ENCODE data around the gene AGAP1. TPM values are rescaled to one million over a fixed set of nuclear protein-coding genes. Genes with fewer than 3 reads are reported as not detected.

The AGAP1 gene
- total RNA-seq, 1 donor from 2014 or later, result 20.4 TPM

- peak overlapping the region; percentile 90 for H3K27ac Mint-ChIP-seq
- H3K4me1 ChIP-seq, result peaks cover 46% of the 10 kb centered on the region
Observed at GRCh38 chr2:236086971-236087465, 593.2 kb downstream of the AGAP1 start.

GRCh38 chr2:236088368-236089057 is 594.7 kb downstream of the AGAP1 start:
- Histone ChIP-seq H3F3A (ENCODE audit: low read depth) (peaks cover 40% of the 10 kb centered on the region), H3K27me3 (no peaks in the 10 kb centered on the region), H3K4me2 (no peak overlapping the region), H2AFZ (replicated peaks) (no peak overlapping the region), H3K36me3 (no peaks in the 10 kb centered on the region), H3K4me3 (no peak overlapping the region), H3K79me2 (ENCODE audit: low read depth) (no peaks in the 10 kb centered on the region), H3K4me1 (peaks cover 42% of the 10 kb centered on the region), H3K9me3 (ENCODE audit: low read depth) (no peaks in the 10 kb centered on the region), H3K9ac (no peak overlapping the region), H3K27ac (no peak overlapping the region), H4K20me1 (ENCODE audit: low read depth) (peaks cover 16% of the 10 kb centered on the region)
- TF ChIP-seq EZH2 (IDR thresholded peaks at IDR 0.05), result no peak
- no peak for TF ChIP-seq EZH2phosphoT487 (IDR thresholded peaks at IDR 0.05)
- TF ChIP-seq CTCF (IDR thresholded peaks at IDR 0.05), result no peak
- no peak for DNase-seq (ENCODE audit: low spot score)
- no peaks in the 10 kb centered on the region for H3K9me3 Mint-ChIP-seq
- H3K36me3 Mint-ChIP-seq, result peaks cover 10% of the 10 kb centered on the region
- H3K27me3 Mint-ChIP-seq (ENCODE audit: insufficient read depth, low read depth), result peaks cover 10% of the 10 kb centered on the region
- H3K27ac Mint-ChIP-seq, result no peak overlapping the region
- H3K4me3 Mint-ChIP-seq, result no peak overlapping the region
- peaks cover 76% of the 10 kb centered on the region for H3K4me1 Mint-ChIP-seq

More at GRCh38 chr2:236086971-236087465, 593.2 kb downstream of the AGAP1 start:
- Mint-ChIP-seq H3K4me3 (peak overlapping the region; percentile 72), H3K27me3 (ENCODE audit: insufficient read depth, low read depth) (peaks cover 10% of the 10 kb centered on the region), H3K4me1 (peaks cover 76% of the 10 kb centered on the region), H3K36me3 (peaks cover 7% of the 10 kb centered on the region), H3K9me3 (no peaks in the 10 kb centered on the region)
- H3K9ac ChIP-seq, result no peak overlapping the region
- H3K79me2 ChIP-seq (ENCODE audit: low read depth), result no peaks in the 10 kb centered on the region
- no peaks in the 10 kb centered on the region for H3K9me3 ChIP-seq (ENCODE audit: low read depth)
- H2AFZ ChIP-seq (replicated peaks), result no peak overlapping the region
- DNase-seq (ENCODE audit: low spot score), result peak; percentile 87
- peaks cover 40% of the 10 kb centered on the region for H3F3A ChIP-seq (ENCODE audit: low read depth)
- peak overlapping the region; percentile 84 for H3K27ac ChIP-seq
- peaks cover 16% of the 10 kb centered on the region for H4K20me1 ChIP-seq (ENCODE audit: low read depth)
- no peak for TF ChIP-seq EZH2 (IDR thresholded peaks at IDR 0.05)
- TF ChIP-seq CTCF (IDR thresholded peaks at IDR 0.05), result no peak
- TF ChIP-seq EZH2phosphoT487 (IDR thresholded peaks at IDR 0.05), result peak; percentile 29
- H3K4me3 ChIP-seq, result peak overlapping the region; percentile 25
- peak overlapping the region; percentile 69 for H3K4me2 ChIP-seq
- no peaks in the 10 kb centered on the region for H3K27me3 ChIP-seq
- H3K36me3 ChIP-seq, result no peaks in the 10 kb centered on the region

- H4K20me1 ChIP-seq (ENCODE audit: low read depth), result peaks cover 16% of the 10 kb centered on the region
- DNase-seq (ENCODE audit: low spot score), result no peak
- H3K27ac ChIP-seq, result no peak overlapping the region
- Mint-ChIP-seq H3K27ac (peak overlapping the region; percentile 34), H3K4me1 (peaks cover 66% of the 10 kb centered on the region), H3K9me3 (peaks cover 1% of the 10 kb centered on the region), H3K36me3 (peaks cover 11% of the 10 kb centered on the region), H3K4me3 (no peak overlapping the region), H3K27me3 (ENCODE audit: insufficient read depth, low read depth) (peaks cover 10% of the 10 kb centered on the region)
- no peak overlapping the region for H3K4me3 ChIP-seq
- no peak overlapping the region for H3K9ac ChIP-seq
- no peak overlapping the region for H2AFZ ChIP-seq (replicated peaks)
- H3K79me2 ChIP-seq (ENCODE audit: low read depth), result no peaks in the 10 kb centered on the region
- no peak overlapping the region for H3K4me2 ChIP-seq
- no peaks in the 10 kb centered on the region for H3K9me3 ChIP-seq (ENCODE audit: low read depth)
- no peak for TF ChIP-seq EZH2 (IDR thresholded peaks at IDR 0.05)
- no peak for TF ChIP-seq EZH2phosphoT487 (IDR thresholded peaks at IDR 0.05)
- no peak for TF ChIP-seq CTCF (IDR thresholded peaks at IDR 0.05)
- H3K4me1 ChIP-seq, result peaks cover 35% of the 10 kb centered on the region
- H3F3A ChIP-seq (ENCODE audit: low read depth), result peaks cover 36% of the 10 kb centered on the region
- H3K36me3 ChIP-seq, result no peaks in the 10 kb centered on the region
- no peaks in the 10 kb centered on the region for H3K27me3 ChIP-seq
Observed at GRCh38 chr2:236089271-236090026, 595.6 kb downstream of the AGAP1 start.

All from neural progenitor cell (in vitro differentiated cells).